HepG2 (cell line): ENCODE data around the gene C20orf96. TPM values are rescaled to one million over a fixed set of nuclear protein-coding genes. Genes with fewer than 3 reads are reported as not detected.
A peak's percentile ranks its signal among the peaks of the same experiment; 100 is the strongest.

ENCODE experiments used
- ARID2 ChIP-seq: sonication (generic); formaldehyde crosslinking; IDR thresholded peaks from 2 replicates; pipeline ENCODE4 v1.8.1; 2022; ENCODE audit warnings: mild to moderate bottlenecking, missing genetic modification reagents, borderline replicate concordance
- ASH2L ChIP-seq: fragments of 300-600, 200-600 bp; sonication (generic); IDR thresholded peaks from 2 replicates; pipeline ENCODE4 v1.7.0; 2017; ENCODE audit warnings: low read depth, mild to moderate bottlenecking, moderate library complexity, mixed read lengths, low read length; ENCODE audit not compliant: insufficient read length
- BORCS8-MEF2B ChIP-seq: sonication (generic); formaldehyde crosslinking; IDR thresholded peaks from 2 replicates; pipeline ENCODE4 v1.8.0; 2022; ENCODE audit warnings: mild to moderate bottlenecking, missing genetic modification reagents
- GZF1 ChIP-seq: sonication (generic); formaldehyde crosslinking; IDR thresholded peaks from 2 replicates; pipeline ENCODE4 v1.5.1; 2020; ENCODE audit warnings: mild to moderate bottlenecking, missing genetic modification reagents
- NFKB2 ChIP-seq: sonication (generic); formaldehyde crosslinking; IDR thresholded peaks from 2 replicates; pipeline ENCODE4 v1.4.0; 2020; ENCODE audit warnings: missing genetic modification reagents, borderline replicate concordance
- NPAS2 ChIP-seq: sonication (generic); formaldehyde crosslinking; IDR thresholded peaks from 2 replicates; pipeline ENCODE4 v1.8.0; 2022; ENCODE audit warnings: mild to moderate bottlenecking, missing genetic modification reagents, borderline replicate concordance
- NR1H2 ChIP-seq: sonication (generic); formaldehyde crosslinking; IDR thresholded peaks from 2 replicates; pipeline ENCODE4 v1.8.1; 2022; ENCODE audit warnings: low read depth, missing genetic modification reagents, borderline replicate concordance
- NRL ChIP-seq: sonication (generic); formaldehyde crosslinking; IDR thresholded peaks from 2 replicates; pipeline ENCODE4 v1.5.0; 2020; ENCODE audit warnings: missing genetic modification reagents, mild to moderate bottlenecking, moderate library complexity, borderline replicate concordance
- PAWR ChIP-seq: sonication (generic); formaldehyde crosslinking; IDR thresholded peaks from 2 replicates; pipeline ENCODE4 v1.4.0; 2020; ENCODE audit warnings: missing genetic modification reagents, mild to moderate bottlenecking, borderline replicate concordance
- SCMH1 ChIP-seq: sonication (generic); formaldehyde crosslinking; IDR thresholded peaks from 2 replicates; pipeline ENCODE4 v1.9.0; 2021; ENCODE audit warnings: missing genetic modification reagents, mild to moderate bottlenecking, borderline replicate concordance
- TAF15 ChIP-seq: fragments of 200-400 bp; formaldehyde crosslinking; IDR thresholded peaks from one replicate; pipeline ENCODE4 v1.6.1; 2018; ENCODE audit warnings: mild to moderate bottlenecking, low read depth, low read length; ENCODE audit not compliant: poor library complexity, severe bottlenecking
- TBL1XR1 ChIP-seq: fragments of 150-350 bp; IDR thresholded peaks from 2 replicates; pipeline ENCODE4 v1.6.1; 2014; ENCODE audit warnings: borderline replicate concordance, low read length; ENCODE audit not compliant: partially characterized antibody
- THYN1 ChIP-seq: sonication (generic); formaldehyde crosslinking; IDR thresholded peaks from 2 replicates; pipeline ENCODE4 v1.8.1; 2023; ENCODE audit warnings: low read depth, mild to moderate bottlenecking, moderate library complexity, missing genetic modification reagents, borderline replicate concordance
- ZBTB42 ChIP-seq: sonication (generic); formaldehyde crosslinking; IDR thresholded peaks from 2 replicates; pipeline ENCODE4 v1.5.0; 2020; ENCODE audit warnings: mild to moderate bottlenecking, missing genetic modification reagents
- ZMYM2 ChIP-seq: sonication (generic); formaldehyde crosslinking; IDR thresholded peaks from 2 replicates; pipeline ENCODE4 v1.8.0; 2022; ENCODE audit warnings: mild to moderate bottlenecking, missing genetic modification reagents
- ZNF224 ChIP-seq: sonication (generic); formaldehyde crosslinking; IDR thresholded peaks from 2 replicates; pipeline ENCODE4 v1.5.0; 2020; ENCODE audit warnings: mild to moderate bottlenecking, missing genetic modification reagents
- ZNF460 ChIP-seq: sonication (generic); formaldehyde crosslinking; IDR thresholded peaks from 2 replicates; pipeline ENCODE4 v1.5.1; 2020; ENCODE audit warnings: missing genetic modification reagents, mild to moderate bottlenecking, borderline replicate concordance
- ZNF614 ChIP-seq: IDR thresholded peaks from 2 replicates; pipeline ENCODE4 v1.6.1; 2018; ENCODE audit warnings: missing biosample characterization, missing genetic modification reagents, inconsistent platforms, borderline replicate concordance
- ZNF674 ChIP-seq: sonication (generic); formaldehyde crosslinking; IDR thresholded peaks from 2 replicates; pipeline ENCODE4 v1.5.0; 2020; ENCODE audit warnings: low read depth, mild to moderate bottlenecking, missing genetic modification reagents
- polyA plus RNA-seq, 8 experiments: library from polyadenylated mRNA; depleted of rRNA in 3 of 8; stranded (reverse) in 7 of 8; unstranded in 1 of 8; fragments of >200 nt; fragmentation: Illumina TruSeq in 4 of 8; extraction: Trizol in 4 of 8; gene quantifications; 2 replicates each; pipeline versions ENCODE4 v1.2.1 to v1.2.3, GENCODE V29; 2011 to 2016; ENCODE audit warnings: low read depth in 4 of 8, missing spikeins in 1 of 8, mixed read lengths in 1 of 8; ENCODE audit not compliant: insufficient read depth in 1 of 8
- total RNA-seq, 5 experiments: library from RNA; depleted of rRNA; stranded (reverse); fragments of >200 nt; fragmentation: Illumina TruSeq; extraction: Trizol; gene quantifications; 2 replicates each; pipeline ENCODE4 v1.2.3, GENCODE V29; 2016; ENCODE audit warnings: low read depth in 1 of 5
- TF ChIP-seq, protein P1 (sequence below): sonication (generic); formaldehyde crosslinking; IDR thresholded peaks from 2 replicates; pipeline ENCODE4 v1.4.0; 2020; ENCODE audit warnings: missing genetic modification reagents, borderline replicate concordance
- TF ChIP-seq, protein P2 (sequence below): sonication (generic); formaldehyde crosslinking; IDR thresholded peaks from 2 replicates; pipeline ENCODE4 v1.8.0; 2022; ENCODE audit warnings: missing genetic modification reagents, low read depth, mild to moderate bottlenecking, borderline replicate concordance
- TF ChIP-seq, protein P3 (sequence below): sonication (generic); formaldehyde crosslinking; IDR thresholded peaks from 2 replicates; pipeline ENCODE4 v1.8.0; 2022; ENCODE audit warnings: missing genetic modification reagents, mild to moderate bottlenecking, borderline replicate concordance
- TF ChIP-seq, protein P4 (sequence below): sonication (generic); formaldehyde crosslinking; IDR thresholded peaks from 2 replicates; pipeline ENCODE4 v1.4.0; 2020; ENCODE audit warnings: missing genetic modification reagents; ENCODE audit errors: not compliant biosample characterization

C20orf96 gene
- total and polyA plus RNA-seq, 2 of the 13 experiments (the other 11 are each of a cell fraction or from before 2014, with no cell fraction given), result 3.8 to 20.6 TPM

DNA sequence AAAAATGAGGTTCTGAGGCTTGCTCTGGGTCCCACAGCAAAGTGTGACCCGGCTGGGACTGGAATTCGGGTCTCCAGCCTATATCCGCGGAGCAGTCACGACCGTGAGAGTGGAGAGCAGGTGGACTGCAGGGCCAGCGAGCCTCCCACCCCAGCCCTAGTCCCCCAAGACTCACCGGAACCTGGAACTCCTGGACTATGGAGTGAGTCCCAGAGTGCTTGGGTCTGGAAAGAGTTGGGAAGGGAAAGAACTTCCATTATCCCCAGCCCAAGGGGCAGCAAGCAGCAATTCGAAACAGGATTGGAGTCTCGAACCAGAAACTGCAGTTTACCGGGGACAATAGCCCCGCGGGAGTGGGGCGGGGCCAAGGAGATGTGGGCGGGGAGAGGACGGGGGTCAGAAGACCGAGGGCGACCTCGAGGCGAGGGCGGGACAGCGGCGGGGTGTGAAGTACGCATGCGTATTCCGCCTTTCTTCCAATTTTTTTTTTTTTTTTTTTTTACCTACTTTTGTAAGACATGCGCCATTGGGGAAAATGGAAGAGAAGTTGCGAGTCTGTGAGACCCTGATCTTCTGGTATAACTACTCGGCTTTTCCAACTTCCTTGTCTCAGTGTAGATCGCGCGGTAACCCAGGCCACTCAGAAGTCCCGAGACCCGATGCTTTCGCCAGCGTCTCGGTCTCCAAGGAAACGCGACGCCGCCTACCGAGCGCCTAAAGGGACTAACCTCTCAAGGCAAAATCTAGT, at the start of gene C20orf96 (continued):
- no peak for TF ChIP-seq ZNF460 (CRISPR knock-in tag)
- TF ChIP-seq NR1H2 (CRISPR knock-in tag), result no peak
- TF ChIP-seq SCMH1 (CRISPR knock-in tag), result no peak
- no peak for TF ChIP-seq TBL1XR1
- TF ChIP-seq PAWR, result no peak
- TF ChIP-seq NRL (CRISPR knock-in tag), result no peak
- TF ChIP-seq BORCS8-MEF2B (CRISPR knock-in tag), result peak; percentile 82; the same call in 1 of the 2 replicates
- no peak for TF ChIP-seq NPAS2 (CRISPR knock-in tag)
- TF ChIP-seq ZNF614, result no peak; the same call in 1 of the 2 replicates
- TF ChIP-seq TAF15, result no peak
- peak; percentile 48; the same call in 1 of the 2 replicates for TF ChIP-seq ZBTB42 (CRISPR knock-in tag)
- TF ChIP-seq ASH2L, result peak; percentile 79
- TF ChIP-seq ZNF674, result peak; percentile 23; the same call in 1 of the 2 replicates
- TF ChIP-seq, protein P1, sequence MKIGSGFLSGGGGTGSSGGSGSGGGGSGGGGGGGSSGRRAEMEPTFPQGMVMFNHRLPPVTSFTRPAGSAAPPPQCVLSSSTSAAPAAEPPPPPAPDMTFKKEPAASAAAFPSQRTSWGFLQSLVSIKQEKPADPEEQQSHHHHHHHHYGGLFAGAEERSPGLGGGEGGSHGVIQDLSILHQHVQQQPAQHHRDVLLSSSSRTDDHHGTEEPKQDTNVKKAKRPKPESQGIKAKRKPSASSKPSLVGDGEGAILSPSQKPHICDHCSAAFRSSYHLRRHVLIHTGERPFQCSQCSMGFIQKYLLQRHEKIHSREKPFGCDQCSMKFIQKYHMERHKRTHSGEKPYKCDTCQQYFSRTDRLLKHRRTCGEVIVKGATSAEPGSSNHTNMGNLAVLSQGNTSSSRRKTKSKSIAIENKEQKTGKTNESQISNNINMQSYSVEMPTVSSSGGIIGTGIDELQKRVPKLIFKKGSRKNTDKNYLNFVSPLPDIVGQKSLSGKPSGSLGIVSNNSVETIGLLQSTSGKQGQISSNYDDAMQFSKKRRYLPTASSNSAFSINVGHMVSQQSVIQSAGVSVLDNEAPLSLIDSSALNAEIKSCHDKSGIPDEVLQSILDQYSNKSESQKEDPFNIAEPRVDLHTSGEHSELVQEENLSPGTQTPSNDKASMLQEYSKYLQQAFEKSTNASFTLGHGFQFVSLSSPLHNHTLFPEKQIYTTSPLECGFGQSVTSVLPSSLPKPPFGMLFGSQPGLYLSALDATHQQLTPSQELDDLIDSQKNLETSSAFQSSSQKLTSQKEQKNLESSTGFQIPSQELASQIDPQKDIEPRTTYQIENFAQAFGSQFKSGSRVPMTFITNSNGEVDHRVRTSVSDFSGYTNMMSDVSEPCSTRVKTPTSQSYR (CRISPR knock-in tag), result peak; percentile 26; the same call in 1 of the 2 replicates
- peak; percentile 49 for TF ChIP-seq NFKB2 (CRISPR knock-in tag)
- TF ChIP-seq ZNF224, result peak; percentile 59; the same call in 1 of the 2 replicates
- TF ChIP-seq ARID2 (CRISPR knock-in tag), result 0 out of 2 replicates have a peak, but pooled peaks have one; percentile 67
- TF ChIP-seq GZF1, result no peak
- TF ChIP-seq THYN1 (CRISPR knock-in tag), result 0 out of 2 replicates have a peak, but pooled peaks have one; percentile 76
- TF ChIP-seq ZMYM2 (CRISPR knock-in tag), result peak; percentile 81
- TF ChIP-seq, protein P2, sequence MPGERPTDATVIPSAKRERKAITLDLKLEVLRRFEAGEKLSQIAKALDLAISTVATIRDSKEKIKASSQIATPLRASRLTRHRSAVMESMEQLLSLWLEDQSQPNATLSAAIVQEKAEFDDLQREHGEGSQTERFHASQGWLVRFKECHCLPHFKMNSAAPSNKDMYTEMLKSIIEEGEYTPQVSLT (CRISPR knock-in tag), result no peak
- TF ChIP-seq, protein P3, sequence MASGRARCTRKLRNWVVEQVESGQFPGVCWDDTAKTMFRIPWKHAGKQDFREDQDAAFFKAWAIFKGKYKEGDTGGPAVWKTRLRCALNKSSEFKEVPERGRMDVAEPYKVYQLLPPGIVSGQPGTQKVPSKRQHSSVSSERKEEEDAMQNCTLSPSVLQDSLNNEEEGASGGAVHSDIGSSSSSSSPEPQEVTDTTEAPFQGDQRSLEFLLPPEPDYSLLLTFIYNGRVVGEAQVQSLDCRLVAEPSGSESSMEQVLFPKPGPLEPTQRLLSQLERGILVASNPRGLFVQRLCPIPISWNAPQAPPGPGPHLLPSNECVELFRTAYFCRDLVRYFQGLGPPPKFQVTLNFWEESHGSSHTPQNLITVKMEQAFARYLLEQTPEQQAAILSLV, result peak; percentile 84; the same call in 1 of the 2 replicates
- TF ChIP-seq, protein P4, sequence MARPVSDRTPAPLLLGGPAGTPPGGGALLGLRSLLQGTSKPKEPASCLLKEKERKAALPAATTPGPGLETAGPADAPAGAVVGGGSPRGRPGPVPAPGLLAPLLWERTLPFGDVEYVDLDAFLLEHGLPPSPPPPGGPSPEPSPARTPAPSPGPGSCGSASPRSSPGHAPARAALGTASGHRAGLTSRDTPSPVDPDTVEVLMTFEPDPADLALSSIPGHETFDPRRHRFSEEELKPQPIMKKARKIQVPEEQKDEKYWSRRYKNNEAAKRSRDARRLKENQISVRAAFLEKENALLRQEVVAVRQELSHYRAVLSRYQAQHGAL (CRISPR knock-in tag), result peak; percentile 7
